ENCODE measurements around the gene APRT. TPM values are rescaled to one million over a fixed set of nuclear protein-coding genes. Genes with fewer than 3 reads are reported as not detected.
A peak's percentile ranks its signal among the peaks of the same experiment; 100 is the strongest.

Gene APRT, protein sequence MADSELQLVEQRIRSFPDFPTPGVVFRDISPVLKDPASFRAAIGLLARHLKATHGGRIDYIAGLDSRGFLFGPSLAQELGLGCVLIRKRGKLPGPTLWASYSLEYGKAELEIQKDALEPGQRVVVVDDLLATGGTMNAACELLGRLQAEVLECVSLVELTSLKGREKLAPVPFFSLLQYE
- 39.2 TPM for total RNA-seq
- long read RNA-seq, transcript APRT-202 (5 exons, 664 nt) = minor isoform, 8 of 55 reads
- long read RNA-seq, transcript APRT-201 (5 exons, 947 nt) = major isoform, 28 of 55 reads
- long read RNA-seq, partial matches to known transcripts = 8 of 55 reads
- long read RNA-seq, other reads (novel, unspliced or antisense) = 3 of 55 reads

DNA sequence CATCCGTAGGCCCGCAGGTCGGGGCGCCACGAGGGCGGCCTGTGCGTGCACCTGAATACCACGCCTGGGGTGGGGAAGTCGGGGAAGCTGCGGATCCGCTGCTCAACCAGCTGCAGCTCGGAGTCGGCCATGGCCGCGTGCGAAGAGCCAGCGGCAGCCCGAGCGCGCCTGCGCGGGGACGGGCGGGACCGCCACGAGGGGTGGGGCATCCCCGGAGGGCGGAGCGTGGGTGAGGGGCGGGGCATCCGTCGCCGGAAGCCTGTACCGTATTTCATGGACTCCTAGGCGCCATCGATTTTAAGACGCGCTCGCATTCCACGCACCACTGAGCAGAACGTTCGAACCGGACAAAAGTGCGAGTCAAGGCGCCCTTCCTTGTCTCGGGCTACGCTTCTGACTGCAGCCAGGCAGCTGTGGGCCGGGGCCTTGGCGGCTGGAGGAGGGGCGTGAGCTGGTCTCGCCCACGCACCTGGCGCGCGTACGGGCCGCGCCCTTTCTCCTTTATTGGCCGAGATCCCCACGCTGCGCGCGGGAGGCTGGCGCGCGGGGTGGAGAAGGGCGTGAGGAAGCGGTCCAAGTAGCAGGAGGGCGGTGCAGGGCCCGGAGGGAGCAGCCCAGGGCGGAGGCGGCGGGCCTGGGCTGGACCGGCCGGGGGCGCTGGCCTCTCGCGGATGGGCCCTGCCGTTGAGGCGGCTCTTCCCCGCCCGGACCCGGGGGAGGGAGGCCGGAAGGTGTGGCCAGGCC is at the start of gene APRT:
Gene APRT, minus strand, starts transcription at position 160 of the 744 bp plus-strand sequence. Its CDS starts 29 bp downstream, at position 131.
- Histone ChIP-seq H3K9me3 (replicated peaks) (no peaks in the 10 kb centered on the region), H3K4me1 (peaks cover 43% of the 10 kb centered on the region), H3K4me3 (peak within 1 kb of the TSS; percentile 90), H3K27me3 (ENCODE audit: low read depth) (no peaks in the 10 kb centered on the region), H3K27ac (replicated peaks) (peak within 1 kb of the TSS; percentile 97), H3K36me3 (peaks cover 11% of the 10 kb centered on the region)
- TF ChIP-seq, protein P1, sequence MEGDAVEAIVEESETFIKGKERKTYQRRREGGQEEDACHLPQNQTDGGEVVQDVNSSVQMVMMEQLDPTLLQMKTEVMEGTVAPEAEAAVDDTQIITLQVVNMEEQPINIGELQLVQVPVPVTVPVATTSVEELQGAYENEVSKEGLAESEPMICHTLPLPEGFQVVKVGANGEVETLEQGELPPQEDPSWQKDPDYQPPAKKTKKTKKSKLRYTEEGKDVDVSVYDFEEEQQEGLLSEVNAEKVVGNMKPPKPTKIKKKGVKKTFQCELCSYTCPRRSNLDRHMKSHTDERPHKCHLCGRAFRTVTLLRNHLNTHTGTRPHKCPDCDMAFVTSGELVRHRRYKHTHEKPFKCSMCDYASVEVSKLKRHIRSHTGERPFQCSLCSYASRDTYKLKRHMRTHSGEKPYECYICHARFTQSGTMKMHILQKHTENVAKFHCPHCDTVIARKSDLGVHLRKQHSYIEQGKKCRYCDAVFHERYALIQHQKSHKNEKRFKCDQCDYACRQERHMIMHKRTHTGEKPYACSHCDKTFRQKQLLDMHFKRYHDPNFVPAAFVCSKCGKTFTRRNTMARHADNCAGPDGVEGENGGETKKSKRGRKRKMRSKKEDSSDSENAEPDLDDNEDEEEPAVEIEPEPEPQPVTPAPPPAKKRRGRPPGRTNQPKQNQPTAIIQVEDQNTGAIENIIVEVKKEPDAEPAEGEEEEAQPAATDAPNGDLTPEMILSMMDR (IDR thresholded peaks at IDR 0.05; ENCODE audit: borderline replicate concordance) = peak; percentile 59
- intact Hi-C loops (cut with micrococcal nuclease) = no loop called here
- peak; percentile 94 for DNase-seq

DNA sequence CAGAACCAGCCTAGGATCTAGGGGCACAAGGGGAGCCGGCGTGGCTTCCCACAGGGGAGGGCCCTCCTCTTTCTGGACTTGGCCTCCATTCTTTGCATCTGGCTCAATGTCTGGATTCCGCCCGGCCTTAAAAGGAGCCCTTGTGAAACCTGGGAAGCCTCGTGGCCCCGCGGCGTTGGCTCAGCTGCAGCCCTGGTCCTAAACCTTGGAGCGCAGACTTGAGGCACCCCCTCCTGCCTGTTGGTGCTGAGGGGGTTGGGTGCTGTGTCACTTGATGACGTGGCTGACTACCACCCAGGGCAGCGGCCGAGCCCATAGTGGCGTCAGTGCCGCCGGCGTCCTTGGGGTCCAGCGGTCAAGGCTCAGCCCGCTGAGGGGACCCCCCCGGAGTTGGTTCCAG is 49.6 kb upstream of the APRT start:
- DNase-seq = no peak
- intact Hi-C loops (cut with micrococcal nuclease) = no loop called here
- peaks cover 34% of the 10 kb centered on the region for H3K36me3 ChIP-seq
- TF ChIP-seq, protein P1 (IDR thresholded peaks at IDR 0.05; ENCODE audit: borderline replicate concordance) = no peak
- no peaks in the 10 kb centered on the region for H3K9me3 ChIP-seq (replicated peaks)
- H3K4me1 ChIP-seq = peaks cover 20% of the 10 kb centered on the region
- no peak overlapping the region for H3K27ac ChIP-seq (replicated peaks)
- H3K27me3 ChIP-seq (ENCODE audit: low read depth) = peaks cover 7% of the 10 kb centered on the region
- no peak overlapping the region for H3K4me3 ChIP-seq

DNA sequence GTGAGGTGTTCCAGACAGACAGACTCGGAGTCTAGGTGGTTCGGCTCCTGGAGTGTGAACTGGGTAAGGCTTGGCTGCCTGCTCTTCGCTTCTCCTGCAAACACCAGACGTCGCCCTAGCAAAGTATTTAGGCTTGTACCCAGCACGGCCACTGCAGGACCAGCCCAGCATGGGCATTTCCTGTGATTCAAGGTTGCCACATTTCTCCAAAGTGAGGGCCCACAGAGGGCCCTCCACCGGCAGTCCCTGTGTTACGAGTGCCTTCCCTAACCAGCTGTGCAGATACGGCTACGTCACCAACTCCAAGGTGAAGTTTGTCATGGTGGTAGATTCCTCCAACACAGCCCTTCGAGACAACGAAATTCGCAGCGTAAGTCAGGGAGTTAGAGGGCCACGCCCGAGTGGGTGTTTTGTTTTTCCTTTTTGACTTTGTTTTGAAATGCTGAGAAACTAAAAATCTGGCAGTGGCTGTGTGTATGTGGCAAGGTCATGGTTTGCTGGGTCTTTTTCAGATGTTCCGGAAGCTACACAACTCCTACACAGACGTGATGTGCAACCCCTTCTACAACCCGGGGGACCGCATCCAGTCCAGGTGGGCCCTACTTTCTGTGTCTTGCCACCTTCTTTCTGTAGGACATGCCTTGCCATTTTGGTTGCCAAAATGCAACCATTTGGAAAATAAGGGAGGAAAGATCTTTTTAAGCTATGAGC is 47.8 kb upstream of the APRT start:
- H3K27me3 ChIP-seq (ENCODE audit: low read depth) = no peaks in the 10 kb centered on the region
- no peak for DNase-seq
- intact Hi-C loops (cut with micrococcal nuclease) = no loop called here
- TF ChIP-seq, protein P1 (IDR thresholded peaks at IDR 0.05; ENCODE audit: borderline replicate concordance) = no peak
- peaks cover 32% of the 10 kb centered on the region for H3K4me1 ChIP-seq
- no peak overlapping the region for H3K27ac ChIP-seq (replicated peaks)
- H3K4me3 ChIP-seq = no peak overlapping the region
- peaks cover 34% of the 10 kb centered on the region for H3K36me3 ChIP-seq
- H3K9me3 ChIP-seq (replicated peaks) = no peaks in the 10 kb centered on the region

DNA sequence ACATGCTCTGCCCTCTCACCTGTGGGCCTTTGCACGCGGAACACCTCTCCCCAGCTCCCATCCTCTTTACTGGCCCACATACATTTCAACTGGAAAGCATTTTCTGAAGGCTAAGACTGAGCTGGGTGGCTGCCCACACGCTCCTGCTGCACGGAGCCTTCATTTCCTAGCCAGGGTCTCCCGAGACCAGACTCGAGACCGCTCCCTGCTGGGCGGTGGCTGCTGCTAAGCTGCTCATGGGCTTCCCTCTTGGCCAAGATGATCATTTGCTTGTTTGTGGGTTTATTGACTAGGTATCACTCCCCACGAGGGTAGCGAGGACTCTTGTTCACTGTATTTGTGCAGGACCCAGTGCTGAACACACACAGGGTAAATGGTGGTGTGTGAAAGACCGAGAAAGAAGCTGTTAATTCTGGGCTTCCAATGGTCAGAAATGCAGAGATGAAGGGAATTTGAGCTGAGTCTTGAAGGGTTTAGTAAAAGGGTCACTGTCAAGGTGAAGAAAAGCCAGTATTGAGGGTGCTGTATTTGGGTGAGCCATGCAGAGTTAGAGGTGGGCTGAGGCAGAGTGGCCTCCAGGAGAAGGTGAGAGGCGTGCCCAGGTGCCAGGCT is 46.1 kb upstream of the APRT start:
- peaks cover 34% of the 10 kb centered on the region for H3K36me3 ChIP-seq
- intact Hi-C loops (cut with micrococcal nuclease) = no loop called here
- DNase-seq = peak; percentile 80
- H3K4me1 ChIP-seq = peaks cover 32% of the 10 kb centered on the region
- H3K27ac ChIP-seq (replicated peaks) = peak overlapping the region; percentile 92
- TF ChIP-seq, protein P1 (IDR thresholded peaks at IDR 0.05; ENCODE audit: borderline replicate concordance) = peak; percentile 78
- no peaks in the 10 kb centered on the region for H3K9me3 ChIP-seq (replicated peaks)
- H3K27me3 ChIP-seq (ENCODE audit: low read depth) = no peaks in the 10 kb centered on the region
- H3K4me3 ChIP-seq = peak overlapping the region; percentile 98

Measured in left ventricle myocardium inferior (tissue), 1 donor.